Measurements from ENCODE around the gene TMUB2. TPM values are rescaled to one million over a fixed set of nuclear protein-coding genes. Genes with fewer than 3 reads are reported as not detected.
"Not testable (repeated sequence)": the region's sequence is repeated elsewhere in the genome, so short reads cannot be mapped to it uniquely, and the experiment has no call there.

The TMUB2 gene
- 10 to 100 TPM; 21.8 to 21.9 TPM for total RNA-seq

GRCh38 chr17:44186307-44187130, at the start of gene TMUB2:
TMUB2 (plus strand) TSS chr17:44186972; CDS start chr17:44187709, 737 bp downstream.
- POLR2A ChIA-PET, result interaction anchor here (0.5 to 4.8 kb wide), 10 partner anchors 12 to 159 kb away, joined by 3 to 22 read pairs (median 6); partner anchors contain the start of genes ATXN7L3, HDAC5 and LSM12
- CTCF ChIA-PET, result interaction anchor here (0.7 to 3.3 kb wide), 15 partner anchors 12 to 168 kb away, joined by 3 to 33 read pairs (median 6); partner anchors contain the start of genes GRN and HDAC5

GRCh38 chr17:44137891-44138709, 48.7 kb upstream of the TMUB2 start:
- intact Hi-C loops (cut with micrococcal nuclease), result no loop called here
- POLR2A ChIA-PET, result interaction anchor here (1.1 to 2.2 kb wide), 4 partner anchors 11 to 255 kb away, joined by 4 to 11 read pairs (median 6); partner anchors contain the start of genes HDAC5 and UBTF
- peak overlapping the region; percentile 86 for H3K27ac Mint-ChIP-seq
- DNase-seq, result peak; percentile 92
- CTCF ChIA-PET, result interaction anchor here (0.7 to 1.7 kb wide), 7 partner anchors 12 to 194 kb away, joined by 3 to 7 read pairs (median 4); partner anchors contain the start of genes HDAC5 and UBTF
- no peaks in the 10 kb centered on the region for H3K9me3 Mint-ChIP-seq
- peak overlapping the region; percentile 67 for H3K4me3 Mint-ChIP-seq
- H3K36me3 Mint-ChIP-seq, result no peaks in the 10 kb centered on the region
- peaks cover 4% of the 10 kb centered on the region for H3K27me3 Mint-ChIP-seq
- peaks cover 25% of the 10 kb centered on the region for H3K4me1 Mint-ChIP-seq (ENCODE audit: low read depth)

More at GRCh38 chr17:44186307-44187130, at the start of gene TMUB2:
- no peaks in the 10 kb centered on the region for H3K9me3 Mint-ChIP-seq
- H3K27ac Mint-ChIP-seq, result peak within 1 kb of the TSS; percentile 97
- DNase-seq, result peak; percentile 100
- no peaks in the 10 kb centered on the region for H3K27me3 Mint-ChIP-seq
- peak within 1 kb of the TSS; percentile 94 for H3K4me3 Mint-ChIP-seq
- peaks cover 24% of the 10 kb centered on the region for H3K36me3 Mint-ChIP-seq
- H3K4me1 Mint-ChIP-seq (ENCODE audit: low read depth), result peaks cover 43% of the 10 kb centered on the region
- intact Hi-C loops (cut with micrococcal nuclease), result loop anchor here (1.0 to 2.0 kb wide), 6 partner anchors 14 to 180 kb away; partner anchors contain the start of genes HDAC5, HROB and LSM12

DNA sequence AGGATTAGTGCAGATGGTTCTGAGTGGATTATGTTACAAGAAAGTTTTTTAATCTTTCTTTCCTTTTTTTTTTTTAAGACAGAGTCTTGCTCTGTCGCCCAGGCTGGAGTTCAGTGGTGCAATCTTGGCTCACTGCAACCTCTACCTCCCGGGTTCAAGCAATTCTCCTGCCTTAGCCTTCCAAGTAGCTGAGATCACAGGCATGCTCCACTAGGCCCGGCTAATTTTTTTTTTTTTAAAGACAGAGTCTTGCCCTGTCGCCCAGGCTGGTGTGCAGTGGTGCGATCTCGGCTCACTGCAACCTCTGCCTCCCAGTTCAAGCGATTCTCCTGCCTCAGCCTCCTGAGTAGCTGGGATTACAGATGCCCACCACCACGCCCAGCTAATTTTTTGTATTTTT, 42.9 kb upstream of the TMUB2 start:
- H3K4me1 Mint-ChIP-seq (ENCODE audit: low read depth); H3K9me3 Mint-ChIP-seq; H3K4me3 Mint-ChIP-seq; CTCF ChIA-PET; H3K27ac Mint-ChIP-seq; H3K27me3 Mint-ChIP-seq; DNase-seq; intact Hi-C loops (cut with micrococcal nuclease): not testable (repeated sequence)
- H3K36me3 Mint-ChIP-seq, result peaks cover 21% of the 10 kb centered on the region
- POLR2A ChIA-PET, result interaction anchor here (0.6 to 1.2 kb wide), 2 partner anchors 20 to 66 kb away, joined by 3 to 4 read pairs; partner anchors contain the start of gene HDAC5

GRCh38 chr17:44144966-44145739, 41.6 kb upstream of the TMUB2 start:
- POLR2A ChIA-PET, result no interaction called here
- H3K27ac Mint-ChIP-seq, result no peak overlapping the region
- intact Hi-C loops (cut with micrococcal nuclease), result no loop called here
- peaks cover 8% of the 10 kb centered on the region for H3K4me1 Mint-ChIP-seq (ENCODE audit: low read depth)
- DNase-seq, result no peak
- H3K9me3 Mint-ChIP-seq, result no peaks in the 10 kb centered on the region
- H3K36me3 Mint-ChIP-seq, result peaks cover 25% of the 10 kb centered on the region
- peaks cover 2% of the 10 kb centered on the region for H3K27me3 Mint-ChIP-seq
- no peak overlapping the region for H3K4me3 Mint-ChIP-seq
- CTCF ChIA-PET, result interaction anchor here (0.9 to 3.8 kb wide), 3 partner anchors 11 to 65 kb away, joined by 3 to 10 read pairs (median 5); no protein-coding TSS in a partner anchor

GRCh38 chr17:44146375-44147346, 40.1 kb upstream of the TMUB2 start:
- Mint-ChIP-seq H3K4me1 (ENCODE audit: low read depth) (peaks cover 2% of the 10 kb centered on the region), H3K27me3 (no peaks in the 10 kb centered on the region), H3K27ac (no peak overlapping the region), H3K36me3 (peaks cover 27% of the 10 kb centered on the region), H3K9me3 (no peaks in the 10 kb centered on the region), H3K4me3 (no peak overlapping the region)
- ChIA-PET CTCF (interaction anchor here (1.1 to 3.8 kb wide), 4 partner anchors 9 to 208 kb away, joined by 3 to 10 read pairs (median 6); no protein-coding TSS in a partner anchor), POLR2A (no interaction called here)
- DNase-seq, result no peak
- intact Hi-C loops (cut with micrococcal nuclease), result no loop called here

GRCh38 chr17:44147812-44148211, 39.0 kb upstream of the TMUB2 start:
- ChIA-PET POLR2A (no interaction called here), CTCF (interaction anchor here (3.8 kb wide), 1 partner anchor 62 kb away, joined by 10 read pairs; no protein-coding TSS in a partner anchor)
- no peaks in the 10 kb centered on the region for H3K4me1 Mint-ChIP-seq (ENCODE audit: low read depth)
- no peak overlapping the region for H3K27ac Mint-ChIP-seq
- H3K4me3 Mint-ChIP-seq, result no peak overlapping the region
- DNase-seq, result no peak
- H3K27me3 Mint-ChIP-seq, result no peaks in the 10 kb centered on the region
- intact Hi-C loops (cut with micrococcal nuclease), result no loop called here
- H3K36me3 Mint-ChIP-seq, result peaks cover 29% of the 10 kb centered on the region
- no peaks in the 10 kb centered on the region for H3K9me3 Mint-ChIP-seq

GRCh38 chr17:44149066-44149465, 37.7 kb upstream of the TMUB2 start:
- H3K36me3 Mint-ChIP-seq, result peaks cover 31% of the 10 kb centered on the region
- POLR2A ChIA-PET, result interaction anchor here (0.7 kb wide), 1 partner anchor 41 kb away, joined by 3 read pairs; no protein-coding TSS in a partner anchor
- intact Hi-C loops (cut with micrococcal nuclease); DNase-seq; H3K9me3 Mint-ChIP-seq; H3K27ac Mint-ChIP-seq; H3K27me3 Mint-ChIP-seq; H3K4me3 Mint-ChIP-seq; H3K4me1 Mint-ChIP-seq (ENCODE audit: low read depth): not testable (repeated sequence)
- CTCF ChIA-PET, result interaction anchor here (0.7 to 3.8 kb wide), 4 partner anchors 19 to 61 kb away, joined by 3 to 10 read pairs (median 4); partner anchors contain the start of gene HDAC5

DNA sequence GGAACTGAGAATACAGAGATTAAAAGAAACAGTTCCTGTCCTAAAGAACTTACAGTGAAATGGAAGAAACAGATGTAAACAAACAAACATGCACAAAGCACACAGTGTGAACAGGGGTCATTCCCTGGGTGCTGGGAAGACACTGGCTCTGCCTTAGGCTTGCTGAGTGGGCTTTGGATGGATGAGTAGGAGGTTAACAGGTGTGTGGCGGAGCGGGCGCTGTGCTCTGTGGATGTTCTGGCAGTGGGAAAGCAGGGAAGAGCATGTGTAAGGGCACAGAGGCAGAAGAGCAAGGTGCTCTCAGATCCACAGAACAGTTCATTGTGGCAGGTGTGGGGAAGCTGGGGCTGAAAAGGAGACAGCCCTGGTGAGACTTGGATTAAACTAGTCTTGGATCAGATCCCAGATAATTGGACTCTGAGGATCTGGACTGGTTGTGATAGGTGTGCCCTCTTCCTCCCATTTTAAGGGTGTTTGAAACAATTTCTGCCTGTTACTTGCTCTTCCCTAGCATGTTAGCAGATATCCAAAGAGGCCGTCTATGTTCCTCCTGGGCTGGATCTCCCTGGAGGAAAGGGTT, 36.9 kb upstream of the TMUB2 start:
- Mint-ChIP-seq H3K4me3 (no peak overlapping the region), H3K4me1 (ENCODE audit: low read depth) (no peaks in the 10 kb centered on the region), H3K27me3 (no peaks in the 10 kb centered on the region), H3K27ac (no peak overlapping the region), H3K9me3 (no peaks in the 10 kb centered on the region), H3K36me3 (peaks cover 31% of the 10 kb centered on the region)
- POLR2A ChIA-PET, result no interaction called here
- CTCF ChIA-PET, result interaction anchor here (1.1 to 1.3 kb wide), 4 partner anchors 11 to 38 kb away, joined by 3 to 4 read pairs (median 4); no protein-coding TSS in a partner anchor
- intact Hi-C loops (cut with micrococcal nuclease), result no loop called here
- no peak for DNase-seq

DNA sequence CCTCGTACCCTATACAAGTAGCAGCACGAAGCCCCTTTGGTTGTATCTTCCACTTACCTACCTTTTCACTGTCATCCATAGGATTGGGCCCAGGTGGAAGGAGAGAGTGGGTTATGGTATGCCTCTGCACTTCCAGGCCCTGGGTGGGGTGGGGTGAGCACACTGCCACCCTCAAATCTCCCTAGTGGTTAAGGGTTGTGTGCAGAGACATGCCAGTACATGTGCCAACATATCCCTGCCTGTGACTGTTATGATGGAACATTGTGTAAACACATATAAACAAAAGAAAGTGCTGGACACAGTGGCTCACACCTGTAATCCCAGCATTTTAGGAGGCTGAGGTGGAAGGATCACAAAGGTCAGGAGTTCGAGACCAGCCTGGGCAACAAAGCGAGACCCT, 33.9 kb upstream of the TMUB2 start:
- CTCF ChIA-PET, result interaction anchor here (1.4 kb wide), 1 partner anchor 15 kb away, joined by 3 read pairs; no protein-coding TSS in a partner anchor
- POLR2A ChIA-PET, result no interaction called here
- Mint-ChIP-seq H3K27me3 (no peaks in the 10 kb centered on the region), H3K4me3 (no peak overlapping the region), H3K36me3 (peaks cover 18% of the 10 kb centered on the region), H3K27ac (no peak overlapping the region), H3K4me1 (ENCODE audit: low read depth) (no peaks in the 10 kb centered on the region), H3K9me3 (no peaks in the 10 kb centered on the region)
- DNase-seq, result no peak
- intact Hi-C loops (cut with micrococcal nuclease), result no loop called here

GRCh38 chr17:44155488-44155887, 31.3 kb upstream of the TMUB2 start:
- H3K27ac Mint-ChIP-seq, result no peak overlapping the region
- intact Hi-C loops (cut with micrococcal nuclease), result no loop called here
- peaks cover 14% of the 10 kb centered on the region for H3K36me3 Mint-ChIP-seq
- no peaks in the 10 kb centered on the region for H3K9me3 Mint-ChIP-seq
- POLR2A ChIA-PET, result interaction anchor here (1.0 kb wide), 1 partner anchor 19 kb away, joined by 3 read pairs; no protein-coding TSS in a partner anchor
- no peak for DNase-seq
- H3K27me3 Mint-ChIP-seq, result no peaks in the 10 kb centered on the region
- CTCF ChIA-PET, result interaction anchor here (0.7 to 1.7 kb wide), 3 partner anchors 9 to 209 kb away, joined by 3 to 7 read pairs (median 5); no protein-coding TSS in a partner anchor
- no peak overlapping the region for H3K4me3 Mint-ChIP-seq
- peaks cover 6% of the 10 kb centered on the region for H3K4me1 Mint-ChIP-seq (ENCODE audit: low read depth)
